NCI-H226 (cell line): ENCODE data around the gene NAA50.

Experiments
- DNase-seq: peaks from one replicate; pipeline ENCODE4 v3.0.0-alpha.2; 2015

Gene NAA50

GRCh38 chr3:113745756-113746547, at the start of gene NAA50:
Gene NAA50 (minus strand): TSS chr3:113746249. CDS start chr3:113745949, 300 bp downstream.
- DNase-seq: peak; percentile 89

GRCh38 chr3:113795693-113796092, 49.6 kb upstream of the NAA50 start:
- no peak for DNase-seq

GRCh38 chr3:113794526-113794925, 48.5 kb upstream of the NAA50 start:
- DNase-seq: no peak

GRCh38 chr3:113791381-113791780, 45.3 kb upstream of the NAA50 start:
- no peak for DNase-seq

GRCh38 chr3:113783980-113784379, 37.9 kb upstream of the NAA50 start:
- DNase-seq: no peak

GRCh38 chr3:113783463-113783862, 37.4 kb upstream of the NAA50 start:
- peak; percentile 93 for DNase-seq

- DNase-seq: no peak
These were observed 30.5 kb upstream of the NAA50 start for GRCh38 chr3:113776564-113776963.

- DNase-seq: no peak
These were observed 29.5 kb upstream of the NAA50 start for GRCh38 chr3:113775516-113775915.

GRCh38 chr3:113773381-113773780, 27.3 kb upstream of the NAA50 start:
- no peak for DNase-seq

- DNase-seq: no peak
These were observed 25.9 kb upstream of the NAA50 start for GRCh38 chr3:113771993-113772392.

- DNase-seq: peak; percentile 44
These were observed 23.5 kb upstream of the NAA50 start for GRCh38 chr3:113769551-113769950.

- no peak for DNase-seq
These were observed 18.6 kb upstream of the NAA50 start for GRCh38 chr3:113764698-113765097.

GRCh38 chr3:113758389-113759024, 12.5 kb upstream of the NAA50 start:
- DNase-seq: peak; percentile 86

- no peak for DNase-seq
These were observed 8.6 kb upstream of the NAA50 start for GRCh38 chr3:113754494-113755159.

- no peak for DNase-seq
These were observed 7.4 kb upstream of the NAA50 start for GRCh38 chr3:113753376-113753985.

GRCh38 chr3:113751141-113751540, 5.1 kb upstream of the NAA50 start:
- DNase-seq: no peak

- DNase-seq: no peak
These were observed 1.4 kb upstream of the NAA50 start for GRCh38 chr3:113747283-113748046.

GRCh38 chr3:113746548-113747282, 666 bp upstream of the NAA50 start, which contains the start of gene ATP6V1A:
Gene ATP6V1A (plus strand): TSS chr3:113747035. CDS start chr3:113778754, 31,719 bp downstream.
- DNase-seq: peak; percentile 84

- peak; percentile 81 for DNase-seq
These were observed 901 bp downstream of the NAA50 start for GRCh38 chr3:113744941-113745755.

- DNase-seq: no peak
These were observed 2.9 kb downstream of the NAA50 start for GRCh38 chr3:113743006-113743630.
